Lung (tissue), 12 donors: ENCODE results near the gene TBC1D1. TPM values are rescaled to one million over a fixed set of nuclear protein-coding genes. Genes with fewer than 3 reads are reported as not detected.

Source experiments
- ATAC-seq: fragments of 200-7000 bp; cut with Tn5 transposase; one replicate; pipeline ENCODE4 v1.9.1; 2020; ENCODE audit warnings: moderate number of reproducible peaks; ENCODE audit not compliant: insufficient read depth, low FRiP score
- DNase-seq, 3 donors: peaks; one replicate each; pipeline ENCODE4 v3.0.0-alpha.2; 2013 to 2017
- H3K27ac ChIP-seq, 2 donors: one replicate each; pipeline ENCODE4 v1.5.1; 2013; ENCODE audit warnings: mild to moderate bottlenecking in 2 of 2, moderate library complexity in 2 of 2, control low read depth in 1 of 2, inconsistent platforms in 1 of 2, low read depth in 1 of 2, low read length in 1 of 2
- H3K27me3 ChIP-seq, 3 donors: one replicate each; pipeline ENCODE4 v1.5.1; 2013; ENCODE audit warnings: low read length in 2 of 3; ENCODE audit not compliant: control insufficient read depth in 3 of 3, insufficient read depth in 3 of 3
- H3K36me3 ChIP-seq, 4 donors: one replicate each; pipeline ENCODE4 v1.5.1; 2013; ENCODE audit warnings: low read length in 4 of 4, mild to moderate bottlenecking in 1 of 4, moderate library complexity in 1 of 4; ENCODE audit not compliant: control insufficient read depth in 4 of 4, insufficient read depth in 4 of 4
- H3K4me1 ChIP-seq, 5 donors: one replicate each; pipeline ENCODE4 v1.5.1; 2013; ENCODE audit warnings: low read length in 5 of 5, mild to moderate bottlenecking in 2 of 5, moderate library complexity in 1 of 5; ENCODE audit not compliant: control insufficient read depth in 5 of 5, insufficient read depth in 5 of 5
- H3K4me3 ChIP-seq: one replicate; pipeline ENCODE4 v1.5.1; 2013; ENCODE audit warnings: mild to moderate bottlenecking, control low read depth, moderate library complexity
- H3K9ac ChIP-seq, 2 donors: one replicate each; pipeline ENCODE4 v1.5.1; 2013; ENCODE audit warnings: low read length in 2 of 2, control low read depth in 1 of 2; ENCODE audit not compliant: insufficient read depth in 1 of 2
- H3K9me3 ChIP-seq, 4 donors: one replicate each; pipeline ENCODE4 v1.5.1; 2013; ENCODE audit warnings: low read length in 3 of 4, mild to moderate bottlenecking in 1 of 4, moderate library complexity in 1 of 4; ENCODE audit not compliant: control insufficient read depth in 4 of 4, insufficient read depth in 3 of 4
- WGBS, 2 donors: extraction: QIAGEN DNeasy Blood & Tissue Kit; methylation state at CpG; one replicate each; pipeline ENCODE4 v1.1.7; 2013; 5-methylcytosine and 5-hydroxymethylcytosine counted together
- polyA plus RNA-seq, 2 donors: library from polyadenylated mRNA; stranded (reverse); fragments of 200-250 nt; gene quantifications; one replicate each; pipeline ENCODE4 v1.2.1, GENCODE V29; 2013
- total RNA-seq, 2 donors: library from RNA; depleted of rRNA in 1 of 2; stranded (reverse); fragments of >200 nt in 1 of 2; gene quantifications; one replicate each; pipeline ENCODE4 v1.2.1, GENCODE V29; 2014 to 2021
- TF ChIP-seq, protein P1 (sequence below): IDR thresholded peaks from 2 replicates; pipeline ENCODE4 v1.5.1; 2012; ENCODE audit warnings: mild to moderate bottlenecking; ENCODE audit errors: control extremely low read depth, extremely low read depth
- donor health status: control.
- donor health status: control.
- donor health status: Bipolar disorder and iron deficiency.
- donor health status: healthy.
- donor health status: DM: yes; HTN: yes; CAD: no.

Gene TBC1D1
- total and polyA plus RNA-seq, 4 donors, result 23.6 to 71.1 (median 43.9) TPM

DNA sequence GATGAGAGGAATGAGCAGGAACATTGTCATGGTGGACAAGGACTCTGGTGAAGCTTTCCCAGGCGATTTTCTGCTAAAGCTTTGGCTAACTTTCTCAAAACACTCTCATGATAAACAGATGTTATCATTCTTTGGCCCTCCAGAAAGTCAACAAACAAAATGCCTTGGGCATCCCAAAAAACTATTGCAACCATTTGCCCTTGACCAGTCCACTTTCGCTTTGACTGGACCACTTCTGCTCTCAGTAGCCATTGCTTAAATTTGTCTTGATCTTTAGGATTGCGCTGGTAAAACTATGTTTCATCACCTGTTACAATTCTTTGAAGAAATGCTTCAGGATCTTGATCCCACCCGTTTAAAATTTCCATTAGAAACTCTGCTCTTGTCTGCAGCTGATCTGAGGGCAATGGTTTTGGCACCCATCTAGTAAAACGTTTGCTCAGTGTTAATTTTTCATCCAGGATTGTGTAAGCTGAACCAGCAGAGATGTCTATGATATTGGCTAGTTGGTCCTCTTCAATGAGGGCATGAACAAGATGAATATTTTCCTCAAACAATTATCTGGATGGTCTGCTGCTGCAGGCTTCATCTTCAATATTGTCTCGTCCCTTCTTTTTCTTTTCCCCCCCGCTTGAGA, 14.8 kb downstream of the TBC1D1 start:
- H3K4me3 ChIP-seq, result no peak overlapping the region
- H3K9me3 ChIP-seq, result no peaks in the 10 kb centered on the region
- 79 to 83% methylated on average over 7 of the region's 7 CpGs for WGBS, 2 donors
- H3K4me1 ChIP-seq, result peaks cover 0 to 18% (median 0%) of the 10 kb centered on the region in 5 donors
- H3K27me3 ChIP-seq, result no peaks in the 10 kb centered on the region
- ATAC-seq, result no peak
- H3K27ac ChIP-seq, result no peak overlapping the region
- peaks cover 0 to 4% (median 2%) of the 10 kb centered on the region in 4 donors for H3K36me3 ChIP-seq
- TF ChIP-seq, protein P1, sequence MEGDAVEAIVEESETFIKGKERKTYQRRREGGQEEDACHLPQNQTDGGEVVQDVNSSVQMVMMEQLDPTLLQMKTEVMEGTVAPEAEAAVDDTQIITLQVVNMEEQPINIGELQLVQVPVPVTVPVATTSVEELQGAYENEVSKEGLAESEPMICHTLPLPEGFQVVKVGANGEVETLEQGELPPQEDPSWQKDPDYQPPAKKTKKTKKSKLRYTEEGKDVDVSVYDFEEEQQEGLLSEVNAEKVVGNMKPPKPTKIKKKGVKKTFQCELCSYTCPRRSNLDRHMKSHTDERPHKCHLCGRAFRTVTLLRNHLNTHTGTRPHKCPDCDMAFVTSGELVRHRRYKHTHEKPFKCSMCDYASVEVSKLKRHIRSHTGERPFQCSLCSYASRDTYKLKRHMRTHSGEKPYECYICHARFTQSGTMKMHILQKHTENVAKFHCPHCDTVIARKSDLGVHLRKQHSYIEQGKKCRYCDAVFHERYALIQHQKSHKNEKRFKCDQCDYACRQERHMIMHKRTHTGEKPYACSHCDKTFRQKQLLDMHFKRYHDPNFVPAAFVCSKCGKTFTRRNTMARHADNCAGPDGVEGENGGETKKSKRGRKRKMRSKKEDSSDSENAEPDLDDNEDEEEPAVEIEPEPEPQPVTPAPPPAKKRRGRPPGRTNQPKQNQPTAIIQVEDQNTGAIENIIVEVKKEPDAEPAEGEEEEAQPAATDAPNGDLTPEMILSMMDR, result no peak
- H3K9ac ChIP-seq, result no peak overlapping the region
- no peak for DNase-seq

DNA sequence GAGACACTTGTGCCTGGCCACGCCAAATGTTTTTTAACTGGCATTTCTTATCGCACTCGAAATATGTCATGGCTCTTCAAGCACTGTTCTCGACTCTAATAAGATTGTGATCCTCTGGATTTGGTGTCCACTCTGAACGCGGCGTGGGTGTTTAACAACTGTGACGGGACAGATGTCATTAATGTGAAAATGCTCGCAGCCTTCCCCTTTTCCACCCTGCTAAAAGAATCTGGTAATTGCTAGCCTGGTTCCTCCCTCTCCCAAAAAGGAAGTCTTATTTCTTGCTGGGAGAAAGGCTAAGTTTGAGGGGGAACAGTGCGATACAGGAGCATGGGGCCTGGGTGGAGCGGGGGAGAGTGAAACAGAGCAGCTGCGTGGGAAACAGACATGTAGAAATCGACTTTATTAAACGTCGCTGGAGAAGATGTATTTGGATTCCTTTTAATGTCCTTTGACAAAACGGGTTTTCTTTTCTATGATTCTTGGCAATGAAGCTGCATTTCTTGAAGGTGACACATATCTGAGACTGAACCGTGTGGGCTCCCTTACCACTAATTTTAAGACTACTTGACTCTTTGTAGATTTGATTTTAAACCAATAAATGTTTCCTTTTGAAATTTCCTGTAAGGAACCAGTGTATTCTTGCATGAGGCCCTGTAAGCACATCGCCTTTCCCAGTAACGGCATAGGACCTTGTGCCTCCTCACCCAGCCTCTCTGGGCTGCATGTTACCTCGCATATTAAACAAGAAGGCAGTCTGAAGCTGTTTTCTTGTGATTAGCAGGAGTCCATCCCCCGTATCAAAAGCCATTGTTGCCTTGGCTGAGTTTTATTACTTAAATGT, 17.8 kb downstream of the TBC1D1 start:
- Histone ChIP-seq H3K9me3 (no peaks in the 10 kb centered on the region), H3K27ac (peak overlapping the region in 1 of 2 donors; percentile 83), H3K36me3 (peaks cover 0 to 4% (median 0%) of the 10 kb centered on the region in 4 donors), H3K4me3 (no peak overlapping the region), H3K4me1 (peaks cover 0 to 18% (median 0%) of the 10 kb centered on the region in 5 donors), H3K9ac (no peak overlapping the region), H3K27me3 (no peaks in the 10 kb centered on the region)
- ATAC-seq, result no peak
- TF ChIP-seq, protein P1, result no peak
- WGBS, 2 donors, result 72 to 82% methylated on average over 21 of the region's 21 CpGs
- no peak for DNase-seq

DNA sequence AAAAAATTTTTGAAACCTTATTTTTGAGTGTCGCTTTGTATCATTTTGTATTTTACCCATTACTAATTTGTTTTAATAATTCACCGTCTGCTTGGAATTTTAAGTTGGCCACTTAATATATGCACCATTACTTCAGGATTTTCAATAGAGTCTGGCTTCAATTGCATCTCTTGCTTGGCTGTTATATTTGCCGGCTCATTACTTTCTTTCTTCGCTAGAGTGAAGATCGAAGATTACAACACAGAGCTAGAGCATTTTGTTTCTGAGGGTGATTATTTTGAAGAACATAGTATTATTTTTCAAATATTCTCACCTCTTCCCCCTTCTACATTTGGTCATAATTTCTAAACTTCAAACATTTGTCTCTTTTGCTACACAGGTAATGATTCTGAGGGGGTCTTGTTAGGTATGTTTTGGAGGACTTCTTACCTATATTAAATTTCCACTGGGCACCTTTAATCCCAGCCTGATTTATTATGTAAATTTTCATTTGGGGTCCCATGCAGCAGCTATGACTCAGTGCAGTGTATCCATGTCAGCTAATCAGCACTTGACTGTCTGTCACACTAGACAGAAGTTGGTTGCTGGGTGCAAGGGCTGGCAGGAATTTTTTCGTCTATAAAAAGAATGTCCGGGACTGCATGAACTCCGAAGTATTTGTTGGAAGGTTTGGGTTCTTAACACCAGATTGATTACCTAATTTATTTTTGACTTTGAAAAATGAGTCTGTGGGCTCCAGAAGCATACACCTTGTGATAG, 18.6 kb downstream of the TBC1D1 start:
- Histone ChIP-seq H3K27ac (peak overlapping the region in 1 of 2 donors; percentile 83), H3K9me3 (no peaks in the 10 kb centered on the region), H3K4me1 (peaks cover 0 to 18% (median 0%) of the 10 kb centered on the region in 5 donors), H3K36me3 (peaks cover 0 to 4% (median 0%) of the 10 kb centered on the region in 4 donors), H3K27me3 (no peaks in the 10 kb centered on the region), H3K9ac (no peak overlapping the region), H3K4me3 (no peak overlapping the region)
- no peak for DNase-seq
- TF ChIP-seq, protein P1, result no peak
- 85 to 95% methylated on average over 8 of the region's 8 CpGs for WGBS, 2 donors
- ATAC-seq, result no peak
